HEK293 (cell line): ENCODE measurements around the gene TEX52.
A peak's percentile ranks its signal among the peaks of the same experiment; 100 is the strongest.
"Not testable (repeated sequence)": the region's sequence is repeated elsewhere in the genome, so short reads cannot be mapped to it uniquely, and the experiment has no call there.

Experiments used
- CTCF ChIA-PET: fragments of 350-600 bp; formaldehyde crosslinking; extraction: SDS; loops from one replicate; lab custom pipeline; 2021; ENCODE audit warnings: antibody characterized with exemption; lab: Yijun Ruan, JAX
- POLR2A ChIA-PET: fragments of 300-600 bp; formaldehyde crosslinking; extraction: SDS; loops from one replicate; lab custom pipeline; 2020; ENCODE audit warnings: antibody characterized with exemption, inconsistent platforms; lab: Yijun Ruan, JAX
- H3K27ac ChIP-seq: fragments of 200-500 bp; sonication (Bioruptor generic); 2 replicates; pipeline ENCODE4 v1.5.1; 2014; ENCODE audit warnings: low read depth, low read length, control low read depth, inconsistent platforms; ENCODE audit errors: extremely low read depth
- H3K36me3 ChIP-seq, 2 experiments: fragments of 200-500 bp in 1 of 2; sonication (Bioruptor generic) in 1 of 2; 1 replicate in 1 of 2; 2 replicates in 1 of 2; pipeline ENCODE4 v1.5.1; 2014 to 2017; ENCODE audit warnings: inconsistent platforms in 2 of 2, low read length in 2 of 2; ENCODE audit not compliant: control insufficient read depth in 2 of 2, insufficient read depth in 1 of 2
- H3K4me1 ChIP-seq: fragments of 200-500 bp; sonication (Bioruptor generic); 2 replicates; pipeline ENCODE4 v1.5.1; 2014; ENCODE audit warnings: mild to moderate bottlenecking, low read length, inconsistent platforms; ENCODE audit not compliant: control insufficient read depth, insufficient read depth
- H3K4me3 ChIP-seq: 2 replicates; pipeline ENCODE4 v1.5.1; 2011; ENCODE audit warnings: low read depth, mild to moderate bottlenecking, control low read depth, low read length, moderate library complexity
- H3K9me3 ChIP-seq: fragments of 200-500 bp; sonication (Bioruptor generic); 2 replicates; pipeline ENCODE4 v1.5.1; 2014; ENCODE audit warnings: low read depth, low read length, inconsistent platforms; ENCODE audit not compliant: control insufficient read depth, insufficient read depth
- FEZF1 ChIP-seq: fragments of 450-650 bp; formaldehyde crosslinking; IDR thresholded peaks from 2 replicates; pipeline ENCODE4 v1.5.1; 2016; ENCODE audit warnings: missing biosample characterization, missing genetic modification characterization
- RBAK ChIP-seq: fragments of 450-650 bp; formaldehyde crosslinking; IDR thresholded peaks from 2 replicates; pipeline ENCODE4 v1.5.1; 2016; ENCODE audit warnings: missing biosample characterization, missing genetic modification characterization
- SCRT1 ChIP-seq: fragments of 450-650 bp; formaldehyde crosslinking; IDR thresholded peaks from 2 replicates; pipeline ENCODE4 v1.5.1; 2016; ENCODE audit warnings: missing biosample characterization, missing genetic modification characterization, borderline replicate concordance
- SCRT2 ChIP-seq: fragments of 450-650 bp; formaldehyde crosslinking; IDR thresholded peaks from 2 replicates; pipeline ENCODE4 v1.5.1; 2016; ENCODE audit warnings: missing biosample characterization, missing genetic modification characterization
- TSHZ1 ChIP-seq: fragments of 450-650 bp; formaldehyde crosslinking; IDR thresholded peaks from 2 replicates; pipeline ENCODE4 v1.5.1; 2016; ENCODE audit warnings: missing biosample characterization, missing genetic modification characterization, borderline replicate concordance
- ZFP3 ChIP-seq: fragments of 450-650 bp; formaldehyde crosslinking; IDR thresholded peaks from 2 replicates; pipeline ENCODE4 v1.5.1; 2016; ENCODE audit warnings: low read depth, missing biosample characterization, missing genetic modification characterization
- ZNF121 ChIP-seq: fragments of 450-650 bp; formaldehyde crosslinking; IDR thresholded peaks from 2 replicates; pipeline ENCODE4 v1.5.1; 2016; ENCODE audit warnings: missing biosample characterization, missing genetic modification characterization
- ZNF133 ChIP-seq: fragments of 450-650 bp; formaldehyde crosslinking; IDR thresholded peaks from 2 replicates; pipeline ENCODE4 v1.5.1; 2016; ENCODE audit warnings: missing biosample characterization, missing genetic modification characterization
- ZNF140 ChIP-seq: fragments of 450-650 bp; formaldehyde crosslinking; IDR thresholded peaks from 2 replicates; pipeline ENCODE4 v1.5.1; 2016; ENCODE audit warnings: missing biosample characterization, missing genetic modification characterization
- ZNF175 ChIP-seq: fragments of 450-650 bp; formaldehyde crosslinking; IDR thresholded peaks from 2 replicates; pipeline ENCODE4 v1.5.1; 2016; ENCODE audit warnings: missing biosample characterization, missing genetic modification characterization
- ZNF184 ChIP-seq: fragments of 450-650 bp; IDR thresholded peaks from 2 replicates; pipeline ENCODE4 v1.5.1; 2018; ENCODE audit warnings: missing biosample characterization, mild to moderate bottlenecking, missing genetic modification characterization
- ZNF48 ChIP-seq: fragments of 450-650 bp; formaldehyde crosslinking; IDR thresholded peaks from 2 replicates; pipeline ENCODE4 v1.5.1; 2016; ENCODE audit warnings: missing biosample characterization, missing genetic modification characterization
- ZNF510 ChIP-seq: fragments of 450-650 bp; formaldehyde crosslinking; IDR thresholded peaks from 2 replicates; pipeline ENCODE4 v1.5.1; 2018; ENCODE audit warnings: mild to moderate bottlenecking, missing genetic modification characterization, missing biosample characterization; ENCODE audit not compliant: insufficient replicate concordance
- ZNF654 ChIP-seq: fragments of 450-650 bp; formaldehyde crosslinking; IDR thresholded peaks from 2 replicates; pipeline ENCODE4 v1.5.1; 2016; ENCODE audit warnings: low read depth, missing biosample characterization, missing genetic modification characterization
- TF ChIP-seq, protein P1 (sequence below): fragments of 450-650 bp; formaldehyde crosslinking; IDR thresholded peaks from 2 replicates; pipeline ENCODE4 v1.5.1; 2017; ENCODE audit warnings: missing biosample characterization, mild to moderate bottlenecking, missing genetic modification characterization, moderate library complexity

TEX52 gene

DNA sequence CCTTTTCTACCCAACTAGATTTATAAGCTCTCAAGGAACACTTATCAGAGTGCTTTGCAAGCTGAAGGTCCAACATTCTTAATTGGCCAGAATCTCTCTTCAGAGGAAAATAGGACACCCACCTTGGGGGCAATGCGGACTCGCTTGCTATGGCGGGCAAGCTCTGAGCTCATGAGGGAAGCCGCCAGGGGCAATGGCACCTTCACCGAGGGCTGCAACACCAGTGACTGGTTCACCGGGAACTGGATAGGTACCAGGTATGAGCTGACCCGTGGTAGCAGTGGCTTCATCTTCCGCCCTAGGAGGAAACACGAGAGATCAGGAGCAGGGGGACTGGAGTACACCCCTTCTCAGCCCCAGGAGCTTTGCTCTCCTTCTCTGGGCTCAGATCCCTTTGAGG lies 7.4 kb upstream of the TEX52 start:
- no peaks in the 10 kb centered on the region for H3K4me1 ChIP-seq
- TF ChIP-seq ZNF510 (tag by site-specific recombination) (no peak), ZNF133 (tag by site-specific recombination) (0 out of 2 replicates have a peak, but pooled peaks have one; percentile 21)
- ChIA-PET CTCF (interaction anchor here (0.7 to 1.7 kb wide), 4 partner anchors 21 to 1768 kb away, joined by 3 to 5 read pairs (median 3); partner anchors contain the start of gene TULP3), POLR2A (interaction anchor here (1.3 to 1.5 kb wide), 3 partner anchors 9 to 13 kb away, joined by 4 to 7 read pairs (median 5); partner anchors contain the start of genes FOXM1 and RHNO1)
- H3K27ac ChIP-seq, result no peak overlapping the region
- H3K36me3 ChIP-seq, result peaks cover 64 to 92% of the 10 kb centered on the region in 2 experiments
- H3K4me3 ChIP-seq, result no peak overlapping the region
- H3K9me3 ChIP-seq, result no peaks in the 10 kb centered on the region

- POLR2A ChIA-PET, result interaction anchor here (1.3 to 1.5 kb wide), 3 partner anchors 9 to 14 kb away, joined by 4 to 7 read pairs (median 5); partner anchors contain the start of genes FOXM1 and RHNO1
- H3K36me3 ChIP-seq, result peaks cover 70 to 92% of the 10 kb centered on the region in 2 experiments
- H3K9me3 ChIP-seq, H3K4me1 ChIP-seq, H3K4me3 ChIP-seq, H3K27ac ChIP-seq: not testable (repeated sequence)
- CTCF ChIA-PET, result interaction anchor here (0.5 to 1.7 kb wide), 6 partner anchors 9 to 171 kb away, joined by 3 to 8 read pairs (median 4); partner anchors contain the start of gene TULP3
- TF ChIP-seq ZNF121 (tag by site-specific recombination), result peak; percentile 89
These were observed 6.6 kb upstream of the TEX52 start for GRCh38 chr12:2863402-2863801.

GRCh38 chr12:2862876-2863275 lies 6.0 kb upstream of the TEX52 start:
- no peak for TF ChIP-seq TSHZ1 (tag by site-specific recombination)
- TF ChIP-seq ZNF140, result no peak
- no peak for TF ChIP-seq ZNF175 (tag by site-specific recombination)
- TF ChIP-seq RBAK (tag by site-specific recombination), result no peak
- no peak for TF ChIP-seq FEZF1 (tag by site-specific recombination)
- TF ChIP-seq, protein P1, sequence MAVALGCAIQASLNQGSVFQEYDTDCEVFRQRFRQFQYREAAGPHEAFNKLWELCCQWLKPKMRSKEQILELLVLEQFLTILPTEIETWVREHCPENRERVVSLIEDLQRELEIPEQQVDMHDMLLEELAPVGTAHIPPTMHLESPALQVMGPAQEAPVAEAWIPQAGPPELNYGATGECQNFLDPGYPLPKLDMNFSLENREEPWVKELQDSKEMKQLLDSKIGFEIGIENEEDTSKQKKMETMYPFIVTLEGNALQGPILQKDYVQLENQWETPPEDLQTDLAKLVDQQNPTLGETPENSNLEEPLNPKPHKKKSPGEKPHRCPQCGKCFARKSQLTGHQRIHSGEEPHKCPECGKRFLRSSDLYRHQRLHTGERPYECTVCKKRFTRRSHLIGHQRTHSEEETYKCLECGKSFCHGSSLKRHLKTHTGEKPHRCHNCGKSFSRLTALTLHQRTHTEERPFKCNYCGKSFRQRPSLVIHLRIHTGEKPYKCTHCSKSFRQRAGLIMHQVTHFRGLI (tag by site-specific recombination), result no peak
- TF ChIP-seq ZFP3, result no peak
- TF ChIP-seq ZNF184, result no peak
- Histone ChIP-seq H3K4me3 (no peak overlapping the region), H3K4me1 (no peaks in the 10 kb centered on the region), H3K36me3 (peaks cover 68 to 92% of the 10 kb centered on the region in 2 experiments), H3K9me3 (no peaks in the 10 kb centered on the region), H3K27ac (no peak overlapping the region)
- ChIA-PET POLR2A (interaction anchor here (1.5 kb wide), 2 partner anchors 9 to 14 kb away, joined by 4 to 5 read pairs; partner anchors contain the start of genes FOXM1 and RHNO1), CTCF (interaction anchor here (0.5 to 1.7 kb wide), 5 partner anchors 9 to 172 kb away, joined by 3 to 8 read pairs (median 4); no protein-coding TSS in a partner anchor)

DNA sequence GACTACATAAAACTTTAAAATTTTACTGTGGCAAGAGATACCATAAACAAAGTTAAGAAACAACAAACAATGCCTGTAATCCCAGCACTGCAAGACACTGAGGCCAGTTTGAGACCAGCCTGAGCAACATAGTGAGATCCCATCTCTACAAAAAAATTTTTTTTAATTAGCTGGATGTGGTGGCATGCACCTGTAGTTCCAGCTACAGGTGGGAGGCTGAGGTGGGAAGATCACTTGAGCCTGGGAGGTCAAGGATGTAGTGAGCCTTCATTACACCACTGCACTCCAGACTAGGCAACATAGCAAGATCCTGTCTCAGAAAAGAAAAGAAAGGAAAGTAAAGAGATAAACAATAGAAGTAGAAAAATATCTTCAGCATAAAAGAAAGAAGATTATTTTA lies 3.3 kb upstream of the TEX52 start:
- Histone ChIP-seq H3K36me3 (peaks cover 43 to 72% of the 10 kb centered on the region in 2 experiments), H3K4me1 (no peaks in the 10 kb centered on the region), H3K9me3 (no peaks in the 10 kb centered on the region), H3K4me3 (no peak overlapping the region), H3K27ac (no peak overlapping the region)
- TF ChIP-seq SCRT1 (tag by site-specific recombination) (peak; percentile 88), ZNF654 (tag by site-specific recombination) (no peak), SCRT2 (tag by site-specific recombination) (peak; percentile 93), ZNF48 (tag by site-specific recombination) (no peak)
- ChIA-PET POLR2A (no interaction called here), CTCF (interaction anchor here (0.6 to 5.3 kb wide), 3 partner anchors 15 to 187 kb away, joined by 3 to 20 read pairs (median 5); no protein-coding TSS in a partner anchor)
